K562 (cell line): Measurements from ENCODE around the gene ADCYAP1.

Source experiments
- FOSL1 ChIP-seq: fragments of 200-800 bp; sonication (Bioruptor generic); conservative IDR thresholded peaks from 2 replicates; pipeline ENCODE4 v1.6.1; 2016; ENCODE audit warnings: missing genetic modification characterization, missing compliant biosample characterization
- FOXP1 ChIP-seq: sonication (generic); formaldehyde crosslinking; IDR thresholded peaks from 2 replicates; pipeline ENCODE4 v1.8.0; 2022; ENCODE audit warnings: mild to moderate bottlenecking, missing genetic modification reagents
- JUN ChIP-seq, 2 experiments: sonication (generic) in 1 of 2; formaldehyde crosslinking in 1 of 2; IDR thresholded peaks; 2 replicates each; pipeline versions ENCODE4 v1.6.1 to v1.8.0; 2012 to 2022; ENCODE audit warnings: borderline replicate concordance in 2 of 2, mild to moderate bottlenecking in 2 of 2, improper control_type of control experiment in 1 of 2, low read depth in 1 of 2, low read length in 1 of 2, missing genetic modification reagents in 1 of 2
- MAFF ChIP-seq: IDR thresholded peaks from 2 replicates; pipeline ENCODE4 v1.6.1; 2012; ENCODE audit warnings: low read length, improper control_type of control experiment
- POLR2A ChIP-seq: fragments of 450-650 bp; conservative IDR thresholded peaks from 2 replicates; pipeline ENCODE4 v1.6.1; 2016
- TF ChIP-seq, protein P1 (sequence below): sonication (generic); formaldehyde crosslinking; IDR thresholded peaks from 2 replicates; pipeline ENCODE4 v1.9.0; 2022; ENCODE audit warnings: mild to moderate bottlenecking, missing genetic modification reagents
- TF ChIP-seq, protein P2 (sequence below): fragments of 150-350 bp; conservative IDR thresholded peaks from 2 replicates; pipeline ENCODE4 v1.6.1; 2014; ENCODE audit warnings: low read length
- TF ChIP-seq, protein P3 (sequence below), 2 experiments: IDR thresholded peaks; 2 replicates each; pipeline ENCODE4 v1.6.1; 2011; ENCODE audit warnings: borderline replicate concordance in 1 of 2, control low read depth in 1 of 2, low read depth in 1 of 2, low read length in 1 of 2, mild to moderate bottlenecking in 1 of 2, mixed read lengths in 1 of 2, moderate library complexity in 1 of 2; ENCODE audit not compliant: insufficient read depth in 1 of 2, insufficient read length in 1 of 2, poor library complexity in 1 of 2, severe bottlenecking in 1 of 2; ENCODE audit errors: extremely low read depth in 1 of 2

DNA sequence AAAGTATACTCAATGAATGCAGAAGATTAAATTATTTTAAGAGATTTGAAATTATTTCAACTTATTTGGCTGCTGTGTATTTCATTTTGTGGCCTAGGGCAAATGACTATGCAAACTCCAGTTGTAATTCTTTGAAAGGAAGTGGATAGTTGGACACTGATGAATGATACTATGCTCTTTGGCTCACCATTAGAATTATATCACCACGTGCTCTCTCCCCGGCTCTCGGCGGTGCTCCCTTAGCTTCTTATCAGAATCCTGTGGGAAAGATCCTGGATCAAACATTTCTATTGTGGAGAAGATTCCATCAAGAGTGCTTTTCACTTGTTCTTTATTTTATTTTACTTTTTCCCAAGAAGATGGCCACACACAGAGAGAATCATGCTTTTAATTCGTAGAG lies 55.2 kb downstream of the ADCYAP1 start:
- TF ChIP-seq FOSL1 (tag) (no peak), FOXP1 (no peak), MAFF (no peak), JUN (IDR thresholded peaks at IDR 0.05; ENCODE audit: borderline replicate concordance, low read depth, low read length) (no peak), JUN (CRISPR knock-in tag; IDR thresholded peaks at IDR 0.05; ENCODE audit: borderline replicate concordance) (no peak), POLR2A (no peak)
- TF ChIP-seq, protein P1, sequence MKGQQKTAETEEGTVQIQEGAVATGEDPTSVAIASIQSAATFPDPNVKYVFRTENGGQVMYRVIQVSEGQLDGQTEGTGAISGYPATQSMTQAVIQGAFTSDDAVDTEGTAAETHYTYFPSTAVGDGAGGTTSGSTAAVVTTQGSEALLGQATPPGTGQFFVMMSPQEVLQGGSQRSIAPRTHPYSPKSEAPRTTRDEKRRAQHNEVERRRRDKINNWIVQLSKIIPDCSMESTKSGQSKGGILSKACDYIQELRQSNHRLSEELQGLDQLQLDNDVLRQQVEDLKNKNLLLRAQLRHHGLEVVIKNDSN (CRISPR knock-in tag): no peak
- TF ChIP-seq, protein P2, sequence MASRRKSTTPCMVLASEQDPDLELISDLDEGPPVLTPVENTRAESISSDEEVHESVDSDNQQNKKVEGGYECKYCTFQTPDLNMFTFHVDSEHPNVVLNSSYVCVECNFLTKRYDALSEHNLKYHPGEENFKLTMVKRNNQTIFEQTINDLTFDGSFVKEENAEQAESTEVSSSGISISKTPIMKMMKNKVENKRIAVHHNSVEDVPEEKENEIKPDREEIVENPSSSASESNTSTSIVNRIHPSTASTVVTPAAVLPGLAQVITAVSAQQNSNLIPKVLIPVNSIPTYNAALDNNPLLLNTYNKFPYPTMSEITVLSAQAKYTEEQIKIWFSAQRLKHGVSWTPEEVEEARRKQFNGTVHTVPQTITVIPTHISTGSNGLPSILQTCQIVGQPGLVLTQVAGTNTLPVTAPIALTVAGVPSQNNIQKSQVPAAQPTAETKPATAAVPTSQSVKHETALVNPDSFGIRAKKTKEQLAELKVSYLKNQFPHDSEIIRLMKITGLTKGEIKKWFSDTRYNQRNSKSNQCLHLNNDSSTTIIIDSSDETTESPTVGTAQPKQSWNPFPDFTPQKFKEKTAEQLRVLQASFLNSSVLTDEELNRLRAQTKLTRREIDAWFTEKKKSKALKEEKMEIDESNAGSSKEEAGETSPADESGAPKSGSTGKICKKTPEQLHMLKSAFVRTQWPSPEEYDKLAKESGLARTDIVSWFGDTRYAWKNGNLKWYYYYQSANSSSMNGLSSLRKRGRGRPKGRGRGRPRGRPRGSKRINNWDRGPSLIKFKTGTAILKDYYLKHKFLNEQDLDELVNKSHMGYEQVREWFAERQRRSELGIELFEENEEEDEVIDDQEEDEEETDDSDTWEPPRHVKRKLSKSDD: no peak
- TF ChIP-seq, protein P3, sequence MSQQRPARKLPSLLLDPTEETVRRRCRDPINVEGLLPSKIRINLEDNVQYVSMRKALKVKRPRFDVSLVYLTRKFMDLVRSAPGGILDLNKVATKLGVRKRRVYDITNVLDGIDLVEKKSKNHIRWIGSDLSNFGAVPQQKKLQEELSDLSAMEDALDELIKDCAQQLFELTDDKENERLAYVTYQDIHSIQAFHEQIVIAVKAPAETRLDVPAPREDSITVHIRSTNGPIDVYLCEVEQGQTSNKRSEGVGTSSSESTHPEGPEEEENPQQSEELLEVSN (IDR thresholded peaks at IDR 0.05; ENCODE audit: borderline replicate concordance in 1 of 2, extremely low read depth in 1 of 2, insufficient read depth in 1 of 2, insufficient read length in 1 of 2, low read depth in 1 of 2, low read length in 1 of 2, poor library complexity in 1 of 2, severe bottlenecking in 1 of 2): no peak
